SK-N-SH treated with all-trans-retinoic acid at 6 μM for 48 hours (cell line): ENCODE data around the gene LPIN3.

Experiments used
- ATAC-seq: fragments of 200-7000 bp; cut with Tn5 transposase; 3 replicates; pipeline ENCODE4 v1.9.1; 2020; ENCODE audit warnings: mild to moderate bottlenecking, moderate library complexity
- ARNTL ChIP-seq: fragments of 450-650 bp; formaldehyde crosslinking; IDR thresholded peaks from 2 replicates; pipeline ENCODE4 v1.5.0; 2020; ENCODE audit warnings: low read depth, mild to moderate bottlenecking, moderate library complexity, borderline replicate concordance
- BACH2 ChIP-seq: fragments of 250-450 bp; sonication (Bioruptor Pico); IDR thresholded peaks from 2 replicates; pipeline ENCODE4 v1.9.0; 2021; ENCODE audit warnings: mild to moderate bottlenecking, borderline replicate concordance
- CSDC2 ChIP-seq: fragments of 250-450 bp; sonication (Bioruptor Pico); IDR thresholded peaks from 2 replicates; pipeline ENCODE4 v1.5.0; 2020; ENCODE audit warnings: mild to moderate bottlenecking, moderate library complexity
- CSRNP3 ChIP-seq: fragments of 250-450 bp; sonication (Bioruptor Pico); IDR thresholded peaks from 2 replicates; pipeline ENCODE4 v1.5.1; 2021; ENCODE audit warnings: mild to moderate bottlenecking, moderate library complexity
- GLIS3 ChIP-seq: fragments of 250-450 bp; sonication (Bioruptor Pico); IDR thresholded peaks from 2 replicates; pipeline ENCODE4 v1.5.0; 2020; ENCODE audit warnings: mild to moderate bottlenecking, moderate library complexity
- ISL1 ChIP-seq: fragments of 250-450 bp; sonication (Bioruptor Pico); IDR thresholded peaks from 2 replicates; pipeline ENCODE4 v2.1.2; 2022; ENCODE audit warnings: mild to moderate bottlenecking, moderate library complexity
- OSR1 ChIP-seq: fragments of 250-450 bp; sonication (Bioruptor Pico); IDR thresholded peaks from 2 replicates; pipeline ENCODE4 v1.8.0; 2022; ENCODE audit warnings: moderate library complexity, mild to moderate bottlenecking, inconsistent platforms
- POU6F1 ChIP-seq: fragments of 250-450 bp; sonication (Bioruptor Pico); IDR thresholded peaks from 2 replicates; pipeline ENCODE4 v1.8.0; 2021; ENCODE audit warnings: low read depth, mild to moderate bottlenecking, moderate library complexity, borderline replicate concordance
- PPARA ChIP-seq: fragments of 250-450 bp; sonication (Bioruptor Pico); IDR thresholded peaks from 2 replicates; pipeline ENCODE4 v1.5.0; 2020; ENCODE audit warnings: mild to moderate bottlenecking, borderline replicate concordance
- RARB ChIP-seq: fragments of 250-450 bp; sonication (Bioruptor Pico); IDR thresholded peaks from 2 replicates; pipeline ENCODE4 v1.8.0; 2021; ENCODE audit warnings: mild to moderate bottlenecking, moderate library complexity
- TCF4 ChIP-seq: fragments of 250-450 bp; sonication (Bioruptor Pico); IDR thresholded peaks from 2 replicates; pipeline ENCODE4 v1.8.0; 2021; ENCODE audit warnings: mild to moderate bottlenecking, moderate library complexity, borderline replicate concordance
- TOX ChIP-seq: fragments of 250-450 bp; sonication (Bioruptor Pico); IDR thresholded peaks from 2 replicates; pipeline ENCODE4 v1.8.0; 2021; ENCODE audit warnings: mild to moderate bottlenecking, moderate library complexity, borderline replicate concordance
- TSHZ2 ChIP-seq: fragments of 250-450 bp; sonication (Bioruptor Pico); IDR thresholded peaks from 2 replicates; pipeline ENCODE4 v1.5.0; 2020; ENCODE audit warnings: mild to moderate bottlenecking, moderate library complexity
- ZC3H10 ChIP-seq: fragments of 250-450 bp; sonication (Bioruptor Pico); IDR thresholded peaks from 2 replicates; pipeline ENCODE4 v1.5.1; 2021; ENCODE audit warnings: mild to moderate bottlenecking, moderate library complexity
- ZFP3 ChIP-seq: fragments of 250-450 bp; sonication (Bioruptor Pico); IDR thresholded peaks from 2 replicates; pipeline ENCODE4 v1.5.0; 2020; ENCODE audit warnings: mild to moderate bottlenecking, moderate library complexity
- ZNF565 ChIP-seq: fragments of 450-650 bp; formaldehyde crosslinking; conservative IDR thresholded peaks from 2 replicates; pipeline ENCODE4 v1.5.0; 2020; ENCODE audit warnings: low read depth, mild to moderate bottlenecking, moderate library complexity
- ZNF70 ChIP-seq: fragments of 450-650 bp; formaldehyde crosslinking; IDR thresholded peaks from 2 replicates; pipeline ENCODE4 v1.5.0; 2020; ENCODE audit warnings: mild to moderate bottlenecking, moderate library complexity
- ZNF8 ChIP-seq: fragments of 450-650 bp; formaldehyde crosslinking; IDR thresholded peaks from 2 replicates; pipeline ENCODE4 v1.5.0; 2020; ENCODE audit warnings: mild to moderate bottlenecking, moderate library complexity
- TF ChIP-seq, protein P1 (sequence below): fragments of 250-450 bp; sonication (Bioruptor Pico); IDR thresholded peaks from 2 replicates; pipeline ENCODE4 v1.8.0; 2020; ENCODE audit warnings: mild to moderate bottlenecking, moderate library complexity, borderline replicate concordance
- TF ChIP-seq, protein P2 (sequence below): fragments of 250-450 bp; sonication (Bioruptor Pico); IDR thresholded peaks from 2 replicates; pipeline ENCODE4 v1.5.1; 2020; ENCODE audit warnings: low read depth, mild to moderate bottlenecking, moderate library complexity

Gene LPIN3

GRCh38 chr20:41331731-41332130 is 8.9 kb upstream of the LPIN3 start:
- no peak for TF ChIP-seq ZNF565 (CRISPR knock-in tag)
- no peak for TF ChIP-seq GLIS3 (CRISPR knock-in tag)
- TF ChIP-seq TOX (CRISPR knock-in tag): no peak
- no peak for TF ChIP-seq TCF4 (CRISPR knock-in tag)
- TF ChIP-seq ISL1 (CRISPR knock-in tag): no peak
- TF ChIP-seq ARNTL (CRISPR knock-in tag): no peak
- no peak for TF ChIP-seq ZNF8
- no peak for TF ChIP-seq TSHZ2
- ATAC-seq: no peak

- no peak for TF ChIP-seq ISL1 (CRISPR knock-in tag)
- TF ChIP-seq ZNF8: no peak
- TF ChIP-seq PPARA: no peak
- TF ChIP-seq ARNTL (CRISPR knock-in tag): no peak
- no peak for TF ChIP-seq GLIS3 (CRISPR knock-in tag)
- TF ChIP-seq OSR1: no peak
- TF ChIP-seq, all 23 proteins: peak for 0
- ATAC-seq: no peak
These were observed 6.6 kb upstream of the LPIN3 start for GRCh38 chr20:41334036-41334435.

- no peak for TF ChIP-seq ZFP3 (CRISPR knock-in tag)
- TF ChIP-seq, protein P1, sequence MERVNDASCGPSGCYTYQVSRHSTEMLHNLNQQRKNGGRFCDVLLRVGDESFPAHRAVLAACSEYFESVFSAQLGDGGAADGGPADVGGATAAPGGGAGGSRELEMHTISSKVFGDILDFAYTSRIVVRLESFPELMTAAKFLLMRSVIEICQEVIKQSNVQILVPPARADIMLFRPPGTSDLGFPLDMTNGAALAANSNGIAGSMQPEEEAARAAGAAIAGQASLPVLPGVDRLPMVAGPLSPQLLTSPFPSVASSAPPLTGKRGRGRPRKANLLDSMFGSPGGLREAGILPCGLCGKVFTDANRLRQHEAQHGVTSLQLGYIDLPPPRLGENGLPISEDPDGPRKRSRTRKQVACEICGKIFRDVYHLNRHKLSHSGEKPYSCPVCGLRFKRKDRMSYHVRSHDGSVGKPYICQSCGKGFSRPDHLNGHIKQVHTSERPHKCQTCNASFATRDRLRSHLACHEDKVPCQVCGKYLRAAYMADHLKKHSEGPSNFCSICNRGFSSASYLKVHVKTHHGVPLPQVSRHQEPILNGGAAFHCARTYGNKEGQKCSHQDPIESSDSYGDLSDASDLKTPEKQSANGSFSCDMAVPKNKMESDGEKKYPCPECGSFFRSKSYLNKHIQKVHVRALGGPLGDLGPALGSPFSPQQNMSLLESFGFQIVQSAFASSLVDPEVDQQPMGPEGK (CRISPR knock-in tag): no peak
- TF ChIP-seq RARB: no peak
- TF ChIP-seq OSR1: no peak
- TF ChIP-seq, protein P2, sequence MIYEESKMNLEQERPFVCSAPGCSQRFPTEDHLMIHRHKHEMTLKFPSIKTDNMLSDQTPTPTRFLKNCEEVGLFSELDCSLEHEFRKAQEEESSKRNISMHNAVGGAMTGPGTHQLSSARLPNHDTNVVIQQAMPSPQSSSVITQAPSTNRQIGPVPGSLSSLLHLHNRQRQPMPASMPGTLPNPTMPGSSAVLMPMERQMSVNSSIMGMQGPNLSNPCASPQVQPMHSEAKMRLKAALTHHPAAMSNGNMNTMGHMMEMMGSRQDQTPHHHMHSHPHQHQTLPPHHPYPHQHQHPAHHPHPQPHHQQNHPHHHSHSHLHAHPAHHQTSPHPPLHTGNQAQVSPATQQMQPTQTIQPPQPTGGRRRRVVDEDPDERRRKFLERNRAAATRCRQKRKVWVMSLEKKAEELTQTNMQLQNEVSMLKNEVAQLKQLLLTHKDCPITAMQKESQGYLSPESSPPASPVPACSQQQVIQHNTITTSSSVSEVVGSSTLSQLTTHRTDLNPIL (CRISPR knock-in tag): no peak
- TF ChIP-seq BACH2 (CRISPR knock-in tag): no peak
- TF ChIP-seq ARNTL (CRISPR knock-in tag): no peak
- TF ChIP-seq ZNF70 (CRISPR knock-in tag): no peak
- no peak for TF ChIP-seq ZNF8
- no peak for TF ChIP-seq TCF4 (CRISPR knock-in tag)
- TF ChIP-seq CSDC2 (CRISPR knock-in tag): no peak
- TF ChIP-seq ZC3H10 (CRISPR knock-in tag): no peak
- TF ChIP-seq GLIS3 (CRISPR knock-in tag): no peak
- TF ChIP-seq ZNF565 (CRISPR knock-in tag): no peak
- TF ChIP-seq POU6F1 (CRISPR knock-in tag): no peak
- ATAC-seq: no peak
These were observed 5.9 kb upstream of the LPIN3 start for GRCh38 chr20:41334443-41335421.

GRCh38 chr20:41335591-41335990 is 5.0 kb upstream of the LPIN3 start:
- ATAC-seq: no peak
- TF ChIP-seq ZFP3 (CRISPR knock-in tag) (no peak), ZNF70 (CRISPR knock-in tag) (no peak), ZNF565 (CRISPR knock-in tag) (no peak), ZC3H10 (CRISPR knock-in tag) (no peak), TOX (CRISPR knock-in tag) (no peak), CSRNP3 (no peak)
